CD4-positive, alpha-beta T cell treated with Interferon alpha-2 for 1 hour (primary cell): ENCODE measurements around the gene MRPS31.
A peak's percentile ranks its signal among the peaks of the same experiment; 100 is the strongest.

Experiments
- DNase-seq, 2 donors: peaks; one replicate each; pipeline ENCODE4 v3.0.0-alpha.2; 2020 to 2022

MRPS31 gene

DNA sequence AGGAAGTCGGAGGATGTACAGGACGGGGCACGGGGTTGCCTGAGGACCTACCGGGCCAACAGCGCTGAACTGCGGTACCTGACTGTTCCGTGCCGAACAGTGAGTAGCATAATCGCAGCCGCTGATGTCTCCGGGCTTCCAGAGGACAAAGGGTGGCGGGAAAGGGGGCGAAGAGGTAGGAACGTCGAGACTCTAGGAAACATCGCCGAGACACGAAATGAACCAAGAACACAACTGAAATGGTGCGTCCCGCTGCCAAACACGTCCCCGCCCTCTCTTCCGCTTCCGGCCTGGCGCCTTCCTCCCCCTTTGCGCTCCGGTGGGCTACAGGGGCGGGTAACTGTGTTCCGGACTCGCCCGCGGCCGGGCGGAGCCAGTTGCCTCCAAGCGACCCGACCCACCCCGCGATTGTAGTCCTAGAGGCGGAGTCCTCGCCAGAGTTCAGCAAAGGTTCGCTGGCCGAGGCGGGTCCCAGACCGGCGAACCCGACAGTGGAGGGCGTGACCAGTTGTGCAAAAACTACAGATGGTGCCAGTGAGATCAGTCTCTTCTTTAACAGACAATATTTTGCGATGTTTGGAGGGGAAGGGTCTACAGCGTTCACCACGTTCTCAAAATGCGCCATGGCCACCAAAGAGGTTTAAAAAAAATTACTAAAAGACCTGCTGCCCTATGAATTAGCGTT, at the start of gene MRPS31:
Gene MRPS31 (minus strand): TSS at position 257 of the 685 bp plus-strand sequence. CDS start 54 bp downstream, at position 203.
- DNase-seq: peak; percentile 93 to 95

DNA sequence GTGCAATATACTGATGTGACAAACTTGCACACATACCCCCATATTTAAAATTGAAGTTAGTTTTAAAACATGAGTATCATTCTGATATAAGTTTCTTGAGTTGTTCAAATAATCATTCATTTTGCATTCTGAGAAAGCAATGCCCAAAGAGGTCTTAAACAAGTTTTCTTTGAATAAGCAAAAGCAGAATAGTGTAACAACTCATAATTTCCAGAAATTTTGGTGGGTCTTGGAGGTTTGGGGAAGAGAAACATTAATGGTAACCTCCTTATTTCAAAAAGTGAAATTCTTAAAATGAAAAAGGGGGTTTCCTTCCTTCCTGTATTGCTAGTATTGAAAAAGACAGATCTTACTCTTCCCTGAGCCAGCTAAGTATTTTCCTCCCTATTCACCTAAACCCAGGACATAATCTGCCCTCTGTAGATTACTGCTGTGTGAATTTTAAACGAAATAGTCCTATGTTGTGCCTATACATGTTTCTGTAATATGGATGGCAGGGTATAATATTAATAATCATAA, 48.9 kb upstream of the MRPS31 start:
- DNase-seq: no peak

DNA sequence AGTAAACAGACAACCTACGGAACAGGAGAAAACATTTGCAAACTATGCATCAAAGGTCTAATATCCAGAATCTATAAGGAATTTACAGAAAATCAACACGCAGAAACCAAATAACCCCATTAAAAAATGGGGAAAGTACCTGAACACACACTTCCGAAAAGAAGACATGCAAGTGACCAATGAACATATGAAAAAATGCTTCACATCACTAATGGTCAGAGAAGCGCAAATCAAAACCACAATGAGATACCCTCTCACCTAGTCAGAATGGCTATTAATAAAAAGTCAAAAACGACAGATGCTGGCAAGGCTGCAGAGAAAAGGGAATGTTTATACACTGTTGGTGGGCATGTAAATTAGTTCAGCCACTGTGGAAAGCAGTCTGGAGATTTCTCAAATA, 47.9 kb upstream of the MRPS31 start:
- DNase-seq: no peak

DNA sequence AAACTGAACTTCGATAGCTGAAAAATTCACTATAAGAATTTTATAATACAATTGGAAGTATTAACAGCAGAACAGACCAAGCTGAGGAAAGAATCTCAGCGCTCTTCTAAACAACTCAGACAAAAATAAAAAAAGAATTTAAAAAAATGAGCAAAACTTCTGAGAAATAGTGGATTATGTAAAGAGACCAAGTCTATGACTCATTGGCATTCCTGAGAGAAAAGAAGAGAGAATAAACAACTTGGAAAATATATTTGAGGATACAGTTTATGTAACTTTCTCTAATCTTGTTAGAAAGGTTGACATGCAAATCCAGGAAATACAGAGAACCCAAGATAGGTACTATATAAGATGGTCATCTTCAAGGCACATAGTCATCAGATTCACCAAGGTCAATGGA, 43.8 kb upstream of the MRPS31 start:
- DNase-seq: no peak

DNA sequence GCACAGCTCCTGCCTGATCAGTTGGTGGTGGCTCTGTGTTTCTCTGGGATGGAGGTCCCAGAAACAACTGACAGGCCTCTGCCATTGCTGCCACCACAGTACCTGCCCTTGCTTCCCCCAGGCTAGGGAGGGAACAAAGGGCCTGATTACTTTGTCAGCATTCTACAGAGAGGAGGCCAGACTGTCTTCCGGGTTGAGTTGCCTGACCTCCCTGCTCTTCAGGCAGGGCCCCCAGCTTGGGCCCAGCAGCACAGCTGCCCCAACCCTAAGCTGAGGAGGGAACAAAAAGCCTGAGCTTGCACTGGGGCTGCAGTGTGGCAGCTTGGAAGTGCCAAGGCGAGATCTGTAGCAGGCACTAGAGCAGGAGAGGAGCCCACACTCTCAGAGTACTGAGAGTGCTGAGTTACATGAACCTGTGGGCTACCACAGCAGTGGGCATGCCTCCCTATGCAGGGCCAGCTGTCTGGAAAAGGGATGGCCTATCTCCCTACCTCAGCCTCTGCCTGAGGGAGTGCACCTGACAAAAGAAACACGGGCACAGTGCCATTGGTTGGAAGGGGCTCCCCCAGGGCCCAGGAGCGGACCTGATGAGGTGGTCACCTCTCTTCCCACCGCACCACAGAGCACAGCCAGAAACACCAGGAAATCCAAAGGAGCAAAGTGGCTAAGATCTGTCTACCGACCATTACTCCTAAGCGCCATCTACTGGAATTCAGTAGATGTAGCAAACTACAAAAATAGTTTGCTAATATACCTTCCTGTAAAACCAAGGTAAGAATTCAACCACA, 42.9 kb upstream of the MRPS31 start:
- DNase-seq: peak in 1 of 2 donors; percentile 41

DNA sequence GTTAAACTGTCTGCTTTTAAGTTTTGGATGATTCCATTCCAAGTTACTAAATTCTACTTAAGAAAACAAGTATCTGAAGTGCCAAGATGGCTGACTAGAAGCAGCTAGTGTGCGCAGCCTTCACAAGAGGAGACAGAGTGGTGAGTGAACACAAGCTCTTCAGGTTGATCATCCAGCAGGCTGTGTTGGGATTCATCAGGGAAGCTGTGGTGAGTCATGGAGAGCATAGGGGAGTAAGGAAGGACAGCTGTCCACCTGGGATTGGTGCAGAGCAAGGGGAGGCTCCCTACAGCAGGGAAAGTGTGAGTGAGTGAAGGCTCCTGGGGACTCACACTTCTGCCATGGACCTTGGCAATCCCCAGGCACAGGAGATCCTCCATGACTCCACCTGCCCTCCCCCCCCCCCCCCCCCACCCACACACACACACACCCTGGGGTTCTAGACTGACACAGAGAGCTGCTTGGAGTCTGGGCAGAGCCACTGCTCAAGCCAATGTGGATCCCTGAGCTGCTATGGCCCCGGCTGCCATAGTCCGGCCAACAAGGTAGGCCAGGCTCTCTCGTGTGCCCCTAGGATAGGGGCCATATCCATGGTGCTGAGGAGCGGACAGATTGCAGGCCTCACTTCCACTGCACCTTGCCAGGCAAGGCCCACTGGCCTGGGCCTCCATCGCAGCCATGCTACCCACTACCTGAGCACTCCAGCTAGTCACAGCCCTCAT, 41.9 kb upstream of the MRPS31 start:
- DNase-seq: no peak

DNA sequence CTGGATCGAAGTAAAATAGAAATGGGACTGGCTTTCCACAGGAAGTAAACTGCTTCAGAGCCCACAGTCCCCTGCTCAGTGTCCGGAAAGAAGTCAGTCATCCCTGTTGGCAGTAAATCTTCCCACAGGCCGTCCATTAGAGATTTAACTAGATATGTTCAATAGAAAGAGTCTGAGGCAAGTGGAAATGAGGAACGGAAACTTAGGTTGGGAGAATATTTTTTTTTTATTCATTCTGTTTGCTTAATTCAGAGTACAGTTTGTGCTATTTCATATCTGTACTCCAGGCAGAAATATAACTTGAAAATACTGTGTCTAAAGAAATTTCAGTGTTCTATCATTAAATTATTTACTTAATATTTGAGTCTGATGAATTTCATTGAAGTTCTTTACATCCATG, 41.1 kb upstream of the MRPS31 start:
- no peak for DNase-seq

DNA sequence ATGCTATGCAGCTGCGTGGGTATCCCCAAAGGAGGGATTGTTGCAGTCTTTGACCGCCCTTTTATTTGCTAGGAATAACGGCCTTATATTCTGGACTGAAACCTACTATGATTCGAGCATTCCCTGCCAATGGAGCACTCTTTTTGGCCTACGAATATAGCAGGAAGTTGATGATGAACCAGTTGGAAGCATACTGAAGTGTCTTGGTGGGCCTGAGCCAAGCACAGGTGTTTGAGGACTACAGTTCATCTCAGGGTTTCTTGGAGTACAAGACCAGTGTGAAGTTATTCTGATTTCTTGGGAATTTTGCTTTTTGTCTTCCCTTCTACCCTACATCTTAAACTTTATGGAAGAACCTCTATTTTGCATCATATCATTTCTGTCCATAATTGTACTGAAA, 38.5 kb upstream of the MRPS31 start:
- DNase-seq: no peak

DNA sequence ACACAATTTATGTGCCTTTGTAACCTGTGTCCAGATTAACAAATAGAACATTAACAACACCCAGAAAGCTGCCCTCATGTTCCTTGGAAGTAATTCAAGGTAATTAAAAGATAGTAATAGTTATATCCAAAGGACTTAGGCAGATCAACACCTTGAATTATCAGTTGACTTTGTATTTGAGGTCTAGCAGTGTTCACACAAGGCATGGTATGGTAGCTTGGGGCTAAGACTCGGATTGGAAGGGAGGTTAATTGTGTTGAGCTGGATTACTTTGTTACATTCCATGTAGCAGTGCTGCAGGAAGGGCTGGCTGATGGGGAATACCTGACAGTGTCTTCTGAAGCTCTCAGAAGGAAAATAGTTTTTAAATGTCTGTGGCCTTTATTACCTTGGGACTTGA, 35.3 kb upstream of the MRPS31 start:
- DNase-seq: no peak

DNA sequence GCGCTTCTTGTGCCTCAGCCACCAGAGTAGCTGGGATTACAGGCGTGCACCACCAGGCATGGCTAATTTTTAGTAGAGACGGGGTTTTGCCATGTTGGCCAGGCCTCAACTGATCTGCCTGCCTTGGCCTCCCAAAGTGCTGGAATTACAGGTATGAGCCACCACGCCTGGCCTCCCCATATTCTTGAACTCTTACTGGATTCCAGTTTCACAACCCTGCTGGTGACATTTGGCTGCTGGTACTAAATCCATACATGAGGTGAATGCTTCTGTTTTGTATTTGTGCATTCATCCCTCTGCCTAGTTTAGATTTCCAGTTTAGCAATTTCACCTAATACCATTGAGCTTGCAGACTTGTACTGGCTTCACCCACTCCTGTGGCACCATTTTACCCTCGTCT, 32.3 kb upstream of the MRPS31 start:
- DNase-seq: no peak

DNA sequence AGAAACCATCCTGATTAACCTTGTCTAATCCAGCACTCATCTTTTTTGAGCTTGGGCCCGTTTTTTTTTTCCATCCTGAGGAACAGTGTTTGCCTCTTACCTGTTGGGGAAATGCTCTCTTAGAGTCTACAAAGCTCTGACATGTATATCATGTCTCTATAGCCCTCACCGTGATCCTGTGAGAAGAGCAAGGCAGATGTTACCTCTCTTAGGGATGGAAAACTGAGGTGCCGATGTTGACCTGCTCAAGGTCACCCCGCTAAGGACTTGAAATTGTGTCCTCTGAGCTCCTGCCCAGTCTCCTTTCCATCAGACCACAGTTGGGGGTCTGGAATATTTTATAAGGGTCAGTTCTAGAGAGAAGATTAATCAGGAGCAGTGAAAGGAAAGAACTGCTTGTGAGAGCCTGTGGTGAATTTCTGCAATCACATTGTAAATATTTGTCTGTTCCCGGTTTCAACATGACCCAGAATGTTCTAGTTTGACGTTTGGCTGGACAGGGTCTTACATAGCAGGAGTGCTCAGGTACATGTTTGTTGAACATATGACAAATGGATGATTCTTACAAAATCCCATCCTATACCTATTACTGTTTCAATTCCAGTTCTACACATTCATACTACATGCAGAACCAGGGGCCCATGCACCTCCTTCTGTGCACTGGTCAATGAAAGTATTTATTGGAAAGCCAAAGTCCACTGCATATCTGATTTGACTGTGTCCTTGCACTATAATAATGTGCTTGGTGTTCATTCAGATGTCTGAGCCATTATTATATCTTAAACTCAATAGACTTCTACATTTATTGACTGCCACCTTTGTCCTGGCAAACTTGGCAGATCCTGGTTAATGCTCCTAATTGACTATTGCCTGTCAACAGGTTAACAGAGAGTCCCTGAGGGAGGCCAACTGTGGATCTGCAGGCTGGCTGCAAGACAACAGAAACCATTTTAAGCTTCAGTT, 30.5 kb upstream of the MRPS31 start:
- DNase-seq: no peak

DNA sequence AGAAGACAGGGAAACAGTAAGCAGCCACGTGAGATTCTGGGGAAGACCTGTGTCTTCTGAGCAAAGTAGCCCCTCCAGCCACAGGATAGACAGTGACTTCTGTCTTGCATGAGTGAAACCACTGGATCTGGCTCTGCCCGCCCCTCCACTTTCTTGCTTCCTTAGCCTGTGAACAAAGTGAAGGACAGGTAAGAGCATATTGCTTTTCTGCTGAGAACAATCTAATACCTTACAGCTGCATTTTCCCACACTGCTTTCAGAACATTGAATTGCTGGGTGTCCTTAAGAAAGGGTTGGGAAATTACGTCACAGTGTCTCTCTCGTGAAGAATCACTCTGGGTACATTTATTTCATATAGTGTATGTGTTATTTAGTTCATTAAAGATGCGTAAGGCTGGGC, 29.6 kb upstream of the MRPS31 start:
- no peak for DNase-seq

DNA sequence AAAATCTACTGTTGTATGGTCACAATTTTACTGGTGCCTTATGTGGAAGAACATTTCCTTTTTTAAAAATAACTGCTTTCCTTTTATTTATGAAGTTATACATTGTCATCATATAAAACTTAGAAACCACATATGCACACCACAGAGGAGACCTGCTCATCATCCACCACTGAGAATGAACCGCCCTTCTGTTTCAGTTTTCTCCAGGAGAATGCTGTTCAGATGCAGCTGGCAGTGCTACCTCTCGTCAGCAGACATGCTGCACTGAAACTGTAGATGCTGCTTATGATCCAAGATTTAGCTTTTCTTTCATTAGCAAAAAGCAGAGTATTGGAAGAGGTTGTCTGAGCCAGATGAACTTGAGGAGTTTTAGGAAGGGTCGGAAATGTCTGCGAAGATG, 28.5 kb upstream of the MRPS31 start:
- DNase-seq: no peak

DNA sequence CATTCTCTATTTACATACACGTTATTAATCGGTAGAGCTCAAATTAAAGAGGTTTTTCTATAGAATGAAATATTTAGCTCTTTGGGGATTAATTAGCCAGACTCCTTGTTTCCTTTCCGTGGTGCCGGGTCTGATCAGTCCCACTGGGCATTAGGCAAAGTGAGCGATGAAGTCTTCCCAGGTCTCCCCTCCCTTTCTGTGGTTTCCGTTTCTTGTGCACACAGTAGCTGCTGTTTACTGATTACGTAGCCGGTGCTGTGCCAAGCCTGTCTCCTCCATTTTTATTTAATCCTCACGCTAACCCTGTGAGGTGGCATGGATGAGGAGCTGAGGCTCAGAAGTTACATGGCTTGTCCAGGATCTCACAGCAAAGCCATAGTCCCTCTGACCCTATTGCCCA, 27.4 kb upstream of the MRPS31 start:
- peak; percentile 19 to 39 for DNase-seq

DNA sequence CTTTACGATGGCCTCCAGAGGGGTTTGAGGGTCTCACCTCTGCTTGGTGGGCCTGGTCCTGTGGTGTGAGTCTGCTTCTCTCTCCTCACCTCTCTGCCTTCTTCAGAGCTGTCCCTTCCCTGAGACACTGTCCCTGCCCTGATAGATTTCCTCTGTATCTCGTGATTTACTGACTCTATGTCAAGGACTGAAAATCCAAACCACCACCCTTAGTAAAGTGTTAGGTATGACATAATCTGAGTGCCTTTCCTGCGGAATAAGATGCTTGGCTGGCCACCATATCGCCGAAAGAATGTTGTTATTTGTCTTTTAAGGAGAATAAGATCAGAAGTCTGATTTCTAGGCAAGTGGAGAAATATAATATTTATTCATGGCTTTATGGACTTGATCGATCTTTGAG, 25.7 kb upstream of the MRPS31 start:
- no peak for DNase-seq

DNA sequence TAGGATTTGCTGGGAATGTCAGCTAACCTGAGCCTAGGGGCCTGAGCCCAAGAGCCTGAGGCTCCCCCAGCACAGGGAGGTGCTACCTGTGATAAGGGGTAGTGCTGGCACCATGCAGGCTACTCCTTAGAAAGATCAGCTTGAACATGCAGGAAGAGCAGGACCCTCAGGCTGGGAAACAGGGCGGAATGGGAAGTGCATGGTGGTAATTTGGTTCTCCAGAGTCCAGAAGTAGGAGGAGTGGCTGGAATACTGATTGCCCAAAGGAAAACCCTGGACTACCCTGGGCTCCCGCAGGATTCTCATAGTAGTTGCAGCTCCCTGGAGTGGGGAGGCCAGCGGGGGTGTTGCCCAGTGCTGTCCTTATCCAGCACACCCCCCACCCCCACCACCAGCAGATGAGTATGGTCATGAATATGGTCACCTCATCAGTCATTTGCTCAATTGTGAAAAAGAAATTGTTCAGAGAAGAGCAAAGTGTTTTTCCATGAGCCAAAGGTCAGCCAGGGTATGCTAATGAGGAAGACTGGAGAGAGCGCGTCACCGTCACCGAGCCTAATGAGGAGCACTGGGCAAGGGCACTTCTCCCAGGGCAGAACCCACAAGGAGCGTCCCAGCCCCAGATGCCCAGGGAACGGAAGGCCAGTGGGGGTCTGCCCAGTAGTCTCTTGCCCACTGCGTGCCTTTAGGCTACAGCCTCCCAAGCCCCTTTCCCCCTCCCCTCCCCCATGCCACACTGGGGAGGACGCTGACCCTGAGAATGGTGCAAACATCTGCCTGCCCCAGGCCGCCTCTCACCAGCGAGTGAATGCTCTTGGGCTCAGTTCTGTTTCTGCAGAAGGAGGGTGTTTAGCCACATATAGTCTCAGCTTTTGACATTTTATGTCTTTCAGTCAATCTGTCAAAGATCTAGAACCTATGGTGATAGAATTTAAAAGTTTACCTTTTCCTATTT, 23.7 kb upstream of the MRPS31 start:
- no peak for DNase-seq

DNA sequence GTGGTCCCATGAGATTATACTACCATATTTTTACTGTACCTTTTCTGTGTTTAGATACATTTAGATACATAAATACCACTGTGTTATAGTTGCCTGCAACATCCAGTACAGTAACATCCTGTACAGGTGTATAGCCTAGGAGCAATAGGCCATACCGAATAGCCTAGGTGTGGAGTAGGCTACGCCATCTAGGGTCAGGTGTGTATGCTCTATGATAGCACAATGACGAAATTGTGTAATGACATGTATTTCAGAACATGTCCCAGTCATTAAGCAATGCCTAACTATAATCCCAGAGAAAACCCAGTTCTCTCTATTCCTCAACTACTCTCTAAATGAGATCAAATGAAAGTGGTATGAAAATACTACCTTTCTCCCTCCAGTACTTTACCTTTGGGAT, 22.3 kb upstream of the MRPS31 start:
- DNase-seq: no peak

DNA sequence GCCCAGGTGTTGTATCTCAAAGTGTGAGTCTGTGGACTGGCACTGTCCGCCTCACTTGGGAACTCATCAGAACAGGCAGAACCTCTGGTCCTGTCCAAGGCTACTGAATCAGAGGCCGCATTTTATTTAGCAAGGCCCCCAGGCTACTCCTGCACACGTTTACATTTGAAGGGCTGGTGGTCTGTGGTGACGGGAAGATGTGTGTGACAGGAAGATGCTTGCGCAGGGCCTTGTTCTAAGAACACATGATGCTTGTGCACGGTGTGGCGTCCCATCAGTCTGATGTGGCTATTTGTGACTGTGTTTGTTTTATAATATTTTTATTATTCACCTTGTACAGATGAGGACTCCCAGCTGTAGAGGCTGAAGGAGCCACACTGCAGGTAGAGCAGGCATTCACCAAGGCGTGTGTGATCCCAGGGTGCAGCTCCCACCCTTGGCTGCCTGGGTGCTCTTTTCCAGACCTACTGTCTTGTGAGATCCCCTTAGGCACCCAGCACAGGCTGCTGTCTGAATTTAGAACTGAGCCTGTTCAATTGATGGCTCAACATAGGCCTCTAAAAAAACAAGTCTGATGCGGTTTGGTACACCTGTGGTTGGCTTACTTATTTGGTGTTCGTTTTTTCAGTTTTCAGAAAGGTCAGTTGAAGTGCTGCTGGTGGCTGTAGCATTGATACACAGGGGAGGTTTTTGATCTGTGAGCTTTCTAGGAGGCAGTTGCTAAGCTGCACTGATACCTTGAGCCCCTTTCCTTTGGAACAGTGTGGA, 21.5 kb upstream of the MRPS31 start:
- no peak for DNase-seq

DNA sequence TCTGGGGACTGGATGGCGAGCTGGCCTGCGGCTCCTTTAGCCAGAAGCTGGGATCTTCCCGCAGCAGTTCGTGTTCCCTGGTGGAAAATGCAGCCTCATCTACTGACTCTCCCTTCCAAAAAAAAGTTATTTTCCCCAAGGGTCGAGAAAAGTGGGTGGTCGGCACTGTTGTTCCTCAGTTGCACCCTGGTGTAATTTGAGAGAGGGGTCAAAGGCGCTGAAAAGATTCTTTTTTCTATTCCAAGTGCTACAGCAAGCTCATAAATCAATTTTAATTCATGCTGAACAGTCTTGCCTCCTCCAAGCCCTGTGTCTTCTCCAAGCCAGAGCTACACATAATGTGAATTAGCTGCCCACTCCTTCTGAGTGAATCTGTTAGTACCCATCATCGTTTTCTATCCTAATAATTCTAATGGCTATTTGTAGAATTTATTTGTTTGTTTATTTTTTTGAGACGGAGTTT, 19.2 kb upstream of the MRPS31 start:
- no peak for DNase-seq
